ENCODE results near the gene MEIS3.

Gene MEIS3

GRCh38 chr19:47419030-47419783, at the start of gene MEIS3:
TSS of gene MEIS3 (minus strand) at chr19:47419527. CDS start at chr19:47419081, 446 bp downstream.
- no peak for TF ChIP-seq SUZ12 (IDR thresholded peaks at IDR 0.05; ENCODE audit: extremely low read depth, insufficient read depth, insufficient read length)
- no peak for TF ChIP-seq YY1 (IDR thresholded peaks at IDR 0.05; ENCODE audit: insufficient read depth, insufficient read length)
- TF ChIP-seq ZNF274 (IDR thresholded peaks at IDR 0.05; ENCODE audit: low read depth, low read length) = no peak
- Histone ChIP-seq H3K9ac (ENCODE audit: insufficient read length, low read depth) (peak within 1 kb of the TSS; percentile 81), H3K9me3 (ENCODE audit: insufficient read depth, low read length) (no peaks in the 10 kb centered on the region), H3K27me3 (ENCODE audit: insufficient read depth, insufficient read length) (peaks cover 53% of the 10 kb centered on the region), H3K36me3 (ENCODE audit: insufficient read depth, insufficient read length, low read length) (peaks cover 9% of the 10 kb centered on the region), H3K4me3 (ENCODE audit: insufficient read length, low read depth) (peak within 1 kb of the TSS; percentile 69), H3K4me1 (ENCODE audit: insufficient read depth, insufficient read length) (peaks cover 9% of the 10 kb centered on the region)
- no peak for DNase-seq (ENCODE audit: low read depth, low spot score)

DNA sequence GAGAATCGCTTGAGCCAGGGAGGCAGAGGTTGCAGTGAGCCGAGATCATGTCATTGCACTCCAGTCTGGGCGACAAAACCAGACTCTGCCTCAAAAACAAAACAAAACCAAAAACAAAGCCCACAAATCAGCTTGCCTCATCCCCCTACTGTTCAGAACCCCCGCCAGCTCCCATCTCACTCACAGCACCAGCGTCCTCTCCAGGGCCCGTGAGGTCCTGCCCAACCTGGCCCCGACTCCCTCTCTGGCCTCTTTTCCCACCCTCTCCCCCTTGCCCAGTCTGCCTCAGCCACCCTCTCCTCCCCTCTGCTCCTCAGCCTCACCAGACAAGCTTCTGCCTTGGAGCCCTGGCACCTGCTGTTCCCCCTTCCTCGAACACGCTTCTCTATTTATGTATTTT, 48.6 kb upstream of the MEIS3 start:
- Histone ChIP-seq H3K4me1 (ENCODE audit: insufficient read depth, insufficient read length) (peaks cover 9% of the 10 kb centered on the region), H3K36me3 (ENCODE audit: insufficient read depth, insufficient read length, low read length) (no peaks in the 10 kb centered on the region), H3K27me3 (ENCODE audit: insufficient read depth, insufficient read length) (no peaks in the 10 kb centered on the region), H3K4me3 (ENCODE audit: insufficient read length, low read depth) (no peak overlapping the region), H3K9ac (ENCODE audit: insufficient read length, low read depth) (peak overlapping the region; percentile 2), H3K9me3 (ENCODE audit: insufficient read depth, low read length) (no peaks in the 10 kb centered on the region)
- no peak for DNase-seq (ENCODE audit: low read depth, low spot score)
- no peak for TF ChIP-seq YY1 (IDR thresholded peaks at IDR 0.05; ENCODE audit: insufficient read depth, insufficient read length)
- TF ChIP-seq ZNF274 (IDR thresholded peaks at IDR 0.05; ENCODE audit: low read depth, low read length) = no peak

- Histone ChIP-seq H3K27me3 (ENCODE audit: insufficient read depth, insufficient read length) (no peaks in the 10 kb centered on the region), H3K9ac (ENCODE audit: insufficient read length, low read depth) (no peak overlapping the region), H3K4me1 (ENCODE audit: insufficient read depth, insufficient read length) (peaks cover 9% of the 10 kb centered on the region), H3K4me3 (ENCODE audit: insufficient read length, low read depth) (no peak overlapping the region), H3K9me3 (ENCODE audit: insufficient read depth, low read length) (no peaks in the 10 kb centered on the region), H3K36me3 (ENCODE audit: insufficient read depth, insufficient read length, low read length) (no peaks in the 10 kb centered on the region)
- DNase-seq (ENCODE audit: low read depth, low spot score) = no peak
- TF ChIP-seq YY1 (IDR thresholded peaks at IDR 0.05; ENCODE audit: insufficient read depth, insufficient read length) (no peak), ZNF274 (IDR thresholded peaks at IDR 0.05; ENCODE audit: low read depth, low read length) (no peak), SUZ12 (IDR thresholded peaks at IDR 0.05; ENCODE audit: extremely low read depth, insufficient read depth, insufficient read length) (no peak)
Observed at GRCh38 chr19:47465957-47466356, 46.6 kb upstream of the MEIS3 start.

DNA sequence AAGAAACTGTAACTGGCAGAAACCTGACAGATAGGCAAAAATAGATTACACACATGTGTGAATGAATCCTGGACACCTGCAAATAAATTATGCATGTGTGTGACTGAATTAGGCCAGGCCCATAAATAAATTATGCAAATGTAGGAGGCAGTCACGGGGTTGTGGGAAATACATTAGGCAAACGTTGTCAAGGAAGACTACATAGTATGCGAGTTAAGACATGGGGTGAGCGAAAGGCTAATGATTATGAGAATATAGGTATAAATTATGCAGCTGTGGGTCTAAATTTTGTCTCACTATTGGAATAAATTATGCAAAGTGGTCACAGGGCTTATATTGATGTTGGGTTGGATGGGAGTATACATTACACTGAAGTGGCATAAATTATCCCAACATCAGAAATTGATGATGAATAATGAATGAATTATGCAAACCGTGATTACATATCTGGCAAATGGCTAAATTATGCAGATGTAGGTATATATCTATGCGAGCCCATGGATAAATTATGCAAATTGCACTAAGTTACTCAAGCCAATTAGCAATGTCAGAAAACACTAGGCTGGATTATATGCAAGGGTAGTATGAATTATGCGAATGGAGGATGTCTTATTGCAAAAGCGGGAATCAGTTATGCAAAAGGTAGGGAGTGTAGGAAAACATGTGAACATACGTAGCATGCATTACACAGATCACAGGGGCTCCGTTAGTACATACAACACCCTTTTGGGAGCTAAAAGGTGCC, 45.5 kb upstream of the MEIS3 start:
- Histone ChIP-seq H3K4me1 (ENCODE audit: insufficient read depth, insufficient read length) (peaks cover 5% of the 10 kb centered on the region), H3K27me3 (ENCODE audit: insufficient read depth, insufficient read length) (no peaks in the 10 kb centered on the region), H3K9me3 (ENCODE audit: insufficient read depth, low read length) (no peaks in the 10 kb centered on the region), H3K36me3 (ENCODE audit: insufficient read depth, insufficient read length, low read length) (no peaks in the 10 kb centered on the region), H3K4me3 (ENCODE audit: insufficient read length, low read depth) (no peak overlapping the region), H3K9ac (ENCODE audit: insufficient read length, low read depth) (no peak overlapping the region)
- TF ChIP-seq YY1 (IDR thresholded peaks at IDR 0.05; ENCODE audit: insufficient read depth, insufficient read length) (no peak), SUZ12 (IDR thresholded peaks at IDR 0.05; ENCODE audit: extremely low read depth, insufficient read depth, insufficient read length) (no peak), ZNF274 (IDR thresholded peaks at IDR 0.05; ENCODE audit: low read depth, low read length) (no peak)
- no peak for DNase-seq (ENCODE audit: low read depth, low spot score)

DNA sequence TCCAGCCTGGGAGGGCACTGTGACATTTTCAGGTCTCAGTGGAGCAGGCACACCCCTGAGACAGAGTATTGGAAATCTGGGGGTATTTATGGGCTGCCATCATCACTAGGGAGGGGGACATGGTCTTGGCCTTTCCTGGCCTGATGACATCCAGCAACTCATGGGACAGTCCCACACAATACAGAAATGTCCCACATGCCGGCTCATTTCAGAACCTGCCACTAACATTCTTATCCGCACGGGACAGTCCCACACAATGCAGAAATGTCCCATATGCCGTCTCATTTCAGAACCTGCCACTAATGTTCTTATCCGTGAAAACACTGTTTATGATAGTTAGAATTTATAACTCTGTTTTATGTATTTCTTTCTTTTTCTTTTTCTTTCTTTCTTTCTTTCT, 42.5 kb upstream of the MEIS3 start:
- Histone ChIP-seq H3K4me1 (ENCODE audit: insufficient read depth, insufficient read length) (no peaks in the 10 kb centered on the region), H3K27me3 (ENCODE audit: insufficient read depth, insufficient read length) (no peaks in the 10 kb centered on the region), H3K9ac (ENCODE audit: insufficient read length, low read depth) (no peak overlapping the region)

DNA sequence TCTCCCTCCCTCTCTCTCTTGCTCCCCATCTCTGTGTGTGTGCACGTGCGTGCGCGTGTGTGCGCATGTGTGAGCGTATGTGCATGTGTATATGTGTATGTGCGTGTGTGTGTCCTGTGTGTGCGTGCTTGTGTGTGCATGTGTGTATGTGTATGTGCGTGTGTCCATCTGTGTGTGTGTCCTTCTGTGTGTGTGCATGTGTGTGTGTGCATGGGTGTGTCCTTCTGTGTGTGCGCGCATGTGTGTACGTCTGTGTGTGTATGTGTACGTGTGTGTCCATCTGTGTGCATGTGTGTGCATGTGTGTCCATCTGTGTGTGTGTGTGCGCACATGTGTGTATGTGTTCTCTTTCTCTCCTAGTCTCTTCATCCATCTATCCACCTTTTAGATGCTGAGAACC, 40.1 kb upstream of the MEIS3 start:
- Histone ChIP-seq H3K9ac (ENCODE audit: insufficient read length, low read depth) (no peak overlapping the region), H3K27me3 (ENCODE audit: insufficient read depth, insufficient read length) (no peaks in the 10 kb centered on the region), H3K36me3 (ENCODE audit: insufficient read depth, insufficient read length, low read length) (no peaks in the 10 kb centered on the region), H3K9me3 (ENCODE audit: insufficient read depth, low read length) (no peaks in the 10 kb centered on the region), H3K4me1 (ENCODE audit: insufficient read depth, insufficient read length) (no peaks in the 10 kb centered on the region), H3K4me3 (ENCODE audit: insufficient read length, low read depth) (no peak overlapping the region)
- DNase-seq (ENCODE audit: low read depth, low spot score) = no peak
- TF ChIP-seq ZNF274 (IDR thresholded peaks at IDR 0.05; ENCODE audit: low read depth, low read length) = no peak
- no peak for TF ChIP-seq YY1 (IDR thresholded peaks at IDR 0.05; ENCODE audit: insufficient read depth, insufficient read length)
- TF ChIP-seq SUZ12 (IDR thresholded peaks at IDR 0.05; ENCODE audit: extremely low read depth, insufficient read depth, insufficient read length) = no peak

More for the DNA sequence above, 42.5 kb upstream of the MEIS3 start:
- Histone ChIP-seq H3K36me3 (ENCODE audit: insufficient read depth, insufficient read length, low read length) (no peaks in the 10 kb centered on the region), H3K9me3 (ENCODE audit: insufficient read depth, low read length) (no peaks in the 10 kb centered on the region), H3K4me3 (ENCODE audit: insufficient read length, low read depth) (no peak overlapping the region)
- TF ChIP-seq SUZ12 (IDR thresholded peaks at IDR 0.05; ENCODE audit: extremely low read depth, insufficient read depth, insufficient read length) (no peak), ZNF274 (IDR thresholded peaks at IDR 0.05; ENCODE audit: low read depth, low read length) (no peak), YY1 (IDR thresholded peaks at IDR 0.05; ENCODE audit: insufficient read depth, insufficient read length) (no peak)
- no peak for DNase-seq (ENCODE audit: low read depth, low spot score)

- no peaks in the 10 kb centered on the region for H3K4me1 ChIP-seq (ENCODE audit: insufficient read depth, insufficient read length)
- DNase-seq (ENCODE audit: low read depth, low spot score) = no peak
- H3K9ac ChIP-seq (ENCODE audit: insufficient read length, low read depth) = no peak overlapping the region
- H3K4me3 ChIP-seq (ENCODE audit: insufficient read length, low read depth) = no peak overlapping the region
- no peaks in the 10 kb centered on the region for H3K9me3 ChIP-seq (ENCODE audit: insufficient read depth, low read length)
- no peaks in the 10 kb centered on the region for H3K27me3 ChIP-seq (ENCODE audit: insufficient read depth, insufficient read length)
- H3K36me3 ChIP-seq (ENCODE audit: insufficient read depth, insufficient read length, low read length) = no peaks in the 10 kb centered on the region
- TF ChIP-seq SUZ12 (IDR thresholded peaks at IDR 0.05; ENCODE audit: extremely low read depth, insufficient read depth, insufficient read length) = no peak
- TF ChIP-seq YY1 (IDR thresholded peaks at IDR 0.05; ENCODE audit: insufficient read depth, insufficient read length) = no peak
- no peak for TF ChIP-seq ZNF274 (IDR thresholded peaks at IDR 0.05; ENCODE audit: low read depth, low read length)
Observed at GRCh38 chr19:47458672-47459071, 39.3 kb upstream of the MEIS3 start.
